ENCODE measurements around the gene ATP2C2. TPM values are rescaled to one million over a fixed set of nuclear protein-coding genes. Genes with fewer than 3 reads are reported as not detected.

The ATP2C2 gene
- total and polyA plus RNA-seq, 9 of the 15 experiments (the other 6 are each of a cell fraction or from before 2014, with no cell fraction given), result 0.75 TPM; not detected in 8

GRCh38 chr16:84366208-84366607 lies 2.1 kb upstream of the ATP2C2 start:
- FAIRE-seq, result no peak
- CTCF ChIA-PET (ENCODE audit: low intra/inter-chr PET ratio), result no interaction called here
- no peak for TF ChIP-seq SAP30 (IDR thresholded peaks at IDR 0.05; ENCODE audit: borderline replicate concordance, insufficient read depth, low read depth, low read length, poor library complexity, severe bottlenecking)
- TF ChIP-seq ZBTB5 (IDR thresholded peaks at IDR 0.05), result no peak
- TF ChIP-seq ZNF318 (IDR thresholded peaks at IDR 0.05; ENCODE audit: borderline replicate concordance in 1 of 2, low read depth in 1 of 2), result no peak
- no peak for TF ChIP-seq SRSF1 (IDR thresholded peaks at IDR 0.05; ENCODE audit: low read depth, low read length)
- TF ChIP-seq MYC (IDR thresholded peaks at IDR 0.05; ENCODE audit: low read depth, low read length), result no peak
- TF ChIP-seq MYC (CRISPR knock-in tag; IDR thresholded peaks at IDR 0.05; ENCODE audit: borderline replicate concordance, low read depth), result no peak
- TF ChIP-seq TFAM (CRISPR knock-in tag; conservative IDR thresholded peaks at IDR 0.05), result no peak
- no peak for TF ChIP-seq ZKSCAN3 (CRISPR knock-in tag; IDR thresholded peaks at IDR 0.05)
- TF ChIP-seq ELF1 (tag; IDR thresholded peaks at IDR 0.05), result no peak
- TF ChIP-seq PHF21A (IDR thresholded peaks at IDR 0.05; ENCODE audit: borderline replicate concordance, low read depth), result no peak
- TF ChIP-seq MEF2D (tag; conservative IDR thresholded peaks at IDR 0.05; ENCODE audit: low read depth), result no peak
- no peak for TF ChIP-seq OTX1 (CRISPR knock-in tag; IDR thresholded peaks at IDR 0.05)
- no peak for TF ChIP-seq EWSR1 (IDR thresholded peaks at IDR 0.05; ENCODE audit: borderline replicate concordance, low read depth, partially characterized antibody)
- no peak for TF ChIP-seq RFX1 (IDR thresholded peaks at IDR 0.05)

More at GRCh38 chr16:84366208-84366607, 2.1 kb upstream of the ATP2C2 start:
- no peaks in the 10 kb centered on the region for H3K9me3 ChIP-seq (replicated peaks; ENCODE audit: control insufficient read depth, insufficient read depth, low read depth, low read length)
- no peak for ATAC-seq
- no peak for DNase-seq (ENCODE audit: extremely low read depth in 1 of 4, low spot score in 3 of 4)
- intact Hi-C loops (cut with micrococcal nuclease) (no loop called here), in situ Hi-C loops (cut with MboI) (no loop called here)
- no peaks in the 10 kb centered on the region for H3K79me2 ChIP-seq (ENCODE audit: control insufficient read depth, insufficient read depth, low read length)
- H3K9me1 ChIP-seq (ENCODE audit: control insufficient read depth, insufficient read depth, low read length), result no peaks in the 10 kb centered on the region
- H3K4me3 ChIP-seq, result no peak overlapping the region
- peaks cover 0 to 12% of the 10 kb centered on the region in 2 experiments; a peak in 2 of 5 replicates for H3K4me1 ChIP-seq (replicated peaks in 1 of 2; ENCODE audit: control insufficient read depth in 2 of 2, insufficient read depth in 2 of 2, low read length in 2 of 2)
- H3K36me3 ChIP-seq (ENCODE audit: control insufficient read depth, insufficient read depth, low read length), result no peaks in the 10 kb centered on the region
- 2% methylated on average over 9 of the region's 9 CpGs for WGBS (ENCODE audit: insufficient coverage, low coverage, missing lambda C conversion rate)
- H3K27ac ChIP-seq (ENCODE audit: extremely low read depth, low read depth, low read length), result no peak overlapping the region
- BruUV-seq (replicated peaks), result no TSS peak
- H3K9ac ChIP-seq (ENCODE audit: insufficient read depth in 1 of 2, low read depth in 2 of 2, low read length in 2 of 2), result no peak overlapping the region
- POLR2A ChIA-PET, result interaction anchor here (0.7 kb wide), 1 partner anchor 8 kb away, joined by 4 read pairs; no protein-coding TSS in a partner anchor
- H2AFZ ChIP-seq (ENCODE audit: low read depth, low read length), result no peak overlapping the region
- no peaks in the 10 kb centered on the region for H4K20me1 ChIP-seq (replicated peaks; ENCODE audit: control insufficient read depth, insufficient read depth, low read length)
- H3K4me2 ChIP-seq (ENCODE audit: insufficient read depth, low read length), result no peak overlapping the region
- H3K27me3 ChIP-seq (ENCODE audit: control insufficient read depth in 2 of 2, insufficient read depth in 2 of 2, low read length in 2 of 2), result peaks cover 44 to 84% of the 10 kb centered on the region in 2 experiments

All from K562 (cell line).